Measurements from ENCODE around the gene TRAFD1. TPM values are rescaled to one million over a fixed set of nuclear protein-coding genes. Genes with fewer than 3 reads are reported as not detected.

TRAFD1 gene
- total and polyA plus RNA-seq, 4 donors: 16.9 to 43.1 (median 37.8) TPM

DNA sequence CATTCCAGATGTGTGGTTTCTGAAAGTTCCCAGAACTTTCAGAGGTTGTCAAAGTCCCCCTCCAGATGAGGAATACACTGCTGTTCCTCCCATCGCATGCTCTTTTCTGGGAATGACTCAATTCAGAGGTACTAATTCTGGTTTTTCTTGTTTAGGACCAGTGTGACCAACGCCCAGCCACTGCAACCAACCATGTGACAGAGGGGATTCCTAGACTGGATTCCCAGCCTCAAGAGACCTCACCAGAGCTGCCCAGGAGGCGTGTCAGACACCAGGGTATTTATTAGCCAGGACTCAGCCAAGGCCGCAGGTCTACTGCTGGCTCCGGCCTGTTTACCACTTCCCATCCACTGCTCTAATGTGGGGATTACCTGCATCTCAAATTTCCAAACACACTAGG, 24.2 kb downstream of the TRAFD1 start:
- peak; percentile 58 for ATAC-seq (ENCODE audit: insufficient read depth, low FRiP score)

DNA sequence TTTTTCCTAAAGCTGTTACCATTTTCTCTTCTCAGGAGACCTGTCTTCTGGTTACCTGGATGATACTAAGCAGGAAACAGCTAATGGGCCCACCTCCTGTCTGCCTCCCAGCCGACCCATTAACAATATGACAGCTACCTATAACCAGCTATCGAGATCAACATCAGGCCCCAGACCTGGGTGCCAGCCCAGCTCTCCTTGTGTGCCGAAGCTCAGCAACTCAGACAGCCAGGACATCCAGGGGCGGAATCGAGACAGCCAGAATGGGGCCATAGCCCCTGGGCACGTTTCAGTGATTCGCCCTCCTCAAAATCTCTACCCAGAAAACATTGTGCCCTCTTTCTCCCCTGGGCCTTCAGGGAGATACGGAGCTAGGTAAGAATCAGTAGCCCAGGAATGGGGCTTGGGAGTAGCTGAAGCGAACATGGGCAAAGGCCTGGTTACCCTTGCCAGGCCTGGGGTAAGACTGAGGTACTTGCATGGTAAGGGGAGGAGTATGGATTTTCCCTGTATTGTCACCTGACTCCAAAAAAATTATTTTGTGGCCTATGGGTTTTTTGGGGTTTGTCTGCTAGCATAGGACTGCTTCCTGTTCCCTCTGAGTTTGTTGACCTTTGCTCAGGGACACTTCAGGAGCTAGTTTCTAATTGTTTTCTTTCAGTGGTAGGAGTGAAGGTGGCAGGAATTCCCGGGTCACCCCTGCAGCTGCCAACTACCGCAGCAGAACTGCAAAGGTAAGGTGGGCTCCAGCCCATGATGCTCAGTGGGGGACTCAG, 26.6 kb downstream of the TRAFD1 start:
- Histone ChIP-seq H3K9ac (ENCODE audit: insufficient read depth in 1 of 2, low read length in 2 of 2) (no peak overlapping the region), H3K4me1 (ENCODE audit: control insufficient read depth in 5 of 5, insufficient read depth in 5 of 5, low read length in 5 of 5) (peaks cover 0 to 4% (median 0%) of the 10 kb centered on the region in 5 donors), H3K4me3 (no peak overlapping the region), H3K27me3 (ENCODE audit: control insufficient read depth in 3 of 3, insufficient read depth in 3 of 3, low read length in 2 of 3) (no peaks in the 10 kb centered on the region), H3K9me3 (ENCODE audit: control insufficient read depth in 4 of 4, insufficient read depth in 3 of 4, low read length in 3 of 4) (no peaks in the 10 kb centered on the region), H3K27ac (ENCODE audit: low read depth in 1 of 2, low read length in 1 of 2) (no peak overlapping the region), H3K36me3 (ENCODE audit: control insufficient read depth in 4 of 4, insufficient read depth in 4 of 4, low read length in 4 of 4) (peaks cover 32 to 53% (median 42%) of the 10 kb centered on the region in 4 donors)
- TF ChIP-seq, protein P1, sequence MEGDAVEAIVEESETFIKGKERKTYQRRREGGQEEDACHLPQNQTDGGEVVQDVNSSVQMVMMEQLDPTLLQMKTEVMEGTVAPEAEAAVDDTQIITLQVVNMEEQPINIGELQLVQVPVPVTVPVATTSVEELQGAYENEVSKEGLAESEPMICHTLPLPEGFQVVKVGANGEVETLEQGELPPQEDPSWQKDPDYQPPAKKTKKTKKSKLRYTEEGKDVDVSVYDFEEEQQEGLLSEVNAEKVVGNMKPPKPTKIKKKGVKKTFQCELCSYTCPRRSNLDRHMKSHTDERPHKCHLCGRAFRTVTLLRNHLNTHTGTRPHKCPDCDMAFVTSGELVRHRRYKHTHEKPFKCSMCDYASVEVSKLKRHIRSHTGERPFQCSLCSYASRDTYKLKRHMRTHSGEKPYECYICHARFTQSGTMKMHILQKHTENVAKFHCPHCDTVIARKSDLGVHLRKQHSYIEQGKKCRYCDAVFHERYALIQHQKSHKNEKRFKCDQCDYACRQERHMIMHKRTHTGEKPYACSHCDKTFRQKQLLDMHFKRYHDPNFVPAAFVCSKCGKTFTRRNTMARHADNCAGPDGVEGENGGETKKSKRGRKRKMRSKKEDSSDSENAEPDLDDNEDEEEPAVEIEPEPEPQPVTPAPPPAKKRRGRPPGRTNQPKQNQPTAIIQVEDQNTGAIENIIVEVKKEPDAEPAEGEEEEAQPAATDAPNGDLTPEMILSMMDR (IDR thresholded peaks at IDR 0.05; ENCODE audit: control extremely low read depth, extremely low read depth): no peak
- ATAC-seq (ENCODE audit: insufficient read depth, low FRiP score) (no peak), DNase-seq (no peak)
- 93 to 95% methylated on average over 11 of the region's 11 CpGs for WGBS, 2 donors

More for the DNA sequence above, 24.2 kb downstream of the TRAFD1 start:
- Histone ChIP-seq H3K9ac (ENCODE audit: insufficient read depth in 1 of 2, low read length in 2 of 2) (no peak overlapping the region), H3K4me1 (ENCODE audit: control insufficient read depth in 5 of 5, insufficient read depth in 5 of 5, low read length in 5 of 5) (peaks cover 0 to 4% (median 0%) of the 10 kb centered on the region in 5 donors), H3K27me3 (ENCODE audit: control insufficient read depth in 3 of 3, insufficient read depth in 3 of 3, low read length in 2 of 3) (no peaks in the 10 kb centered on the region), H3K27ac (ENCODE audit: low read depth in 1 of 2, low read length in 1 of 2) (peak overlapping the region in 1 of 2 donors; percentile 26), H3K36me3 (ENCODE audit: control insufficient read depth in 4 of 4, insufficient read depth in 4 of 4, low read length in 4 of 4) (peaks cover 37 to 63% (median 54%) of the 10 kb centered on the region in 4 donors), H3K9me3 (ENCODE audit: control insufficient read depth in 4 of 4, insufficient read depth in 3 of 4, low read length in 3 of 4) (no peaks in the 10 kb centered on the region), H3K4me3 (no peak overlapping the region)
- DNase-seq: peak; percentile 23 to 50 (median 38)
- TF ChIP-seq, protein P1 (IDR thresholded peaks at IDR 0.05; ENCODE audit: control extremely low read depth, extremely low read depth): no peak
- 72 to 86% methylated on average over 5 of the region's 5 CpGs for WGBS, 2 donors

DNA sequence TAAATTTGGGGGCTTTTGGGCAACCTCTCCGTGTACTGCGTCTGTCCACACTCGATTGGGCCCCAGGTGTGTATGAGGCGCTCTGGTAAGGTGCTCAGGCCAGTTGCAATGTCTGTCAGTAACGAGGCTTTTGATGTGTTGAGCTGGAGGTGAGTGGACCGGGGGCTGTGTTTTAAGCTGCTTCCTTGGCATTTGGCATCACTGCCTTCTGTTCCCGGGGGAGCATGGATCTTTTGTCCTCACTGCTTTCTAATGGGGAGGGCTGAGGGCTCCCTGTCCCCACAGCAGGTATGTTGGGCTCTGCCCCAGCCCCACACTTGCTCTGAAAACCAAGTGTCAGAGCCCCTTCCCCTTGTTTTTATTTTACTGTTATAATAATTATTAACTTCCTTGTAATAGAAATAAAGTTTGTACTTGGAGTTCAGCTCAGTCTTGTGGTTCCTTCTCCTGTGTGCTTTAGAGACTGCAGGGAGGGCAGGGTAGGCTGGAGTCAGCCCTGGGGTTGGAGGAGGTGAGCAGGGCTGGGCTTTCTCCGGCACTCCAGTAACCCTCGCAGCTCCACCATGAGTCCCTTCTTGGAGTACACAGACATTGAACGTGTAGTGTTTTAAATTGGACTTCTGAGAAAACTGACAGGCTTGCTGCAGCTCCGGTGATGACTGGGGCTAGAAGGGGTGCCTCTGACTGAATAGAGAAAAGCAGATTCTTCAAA, 28.0 kb downstream of the TRAFD1 start:
- Histone ChIP-seq H3K36me3 (ENCODE audit: control insufficient read depth in 4 of 4, insufficient read depth in 4 of 4, low read length in 4 of 4) (peaks cover 28 to 47% (median 39%) of the 10 kb centered on the region in 4 donors), H3K4me1 (ENCODE audit: control insufficient read depth in 5 of 5, insufficient read depth in 5 of 5, low read length in 5 of 5) (peaks cover 0 to 2% (median 0%) of the 10 kb centered on the region in 5 donors), H3K4me3 (no peak overlapping the region), H3K27ac (ENCODE audit: low read depth in 1 of 2, low read length in 1 of 2) (no peak overlapping the region), H3K9me3 (ENCODE audit: control insufficient read depth in 4 of 4, insufficient read depth in 3 of 4, low read length in 3 of 4) (peaks cover 0 to under 1% (median 0%) of the 10 kb centered on the region in 4 donors), H3K27me3 (ENCODE audit: control insufficient read depth in 3 of 3, insufficient read depth in 3 of 3, low read length in 2 of 3) (no peaks in the 10 kb centered on the region), H3K9ac (ENCODE audit: insufficient read depth in 1 of 2, low read length in 2 of 2) (no peak overlapping the region)
- ATAC-seq (ENCODE audit: insufficient read depth, low FRiP score) (no peak), DNase-seq (no peak)
- 86 to 92% methylated on average over 11 of the region's 11 CpGs for WGBS, 2 donors
- TF ChIP-seq, protein P1 (IDR thresholded peaks at IDR 0.05; ENCODE audit: control extremely low read depth, extremely low read depth): no peak

Data from lung (tissue), 12 donors.